CD4-positive, alpha-beta T cell (primary cell): Measurements from ENCODE around the gene AP3S2. TPM values are rescaled to one million over a fixed set of nuclear protein-coding genes. Genes with fewer than 3 reads are reported as not detected.
"Not testable (repeated sequence)": the region's sequence is repeated elsewhere in the genome, so short reads cannot be mapped to it uniquely, and the experiment has no call there.

Experiments used
- ATAC-seq: fragments of 200-7000 bp; cut with Tn5 transposase; one replicate; pipeline ENCODE4 v1.10.0; 2022; ENCODE audit warnings: mild to moderate bottlenecking; ENCODE audit not compliant: poor library complexity
- CTCF ChIA-PET: fragments of 350-600 bp; sonication (Branson Sonifier 250); formaldehyde crosslinking; loops from one replicate; lab custom pipeline; 2021; ENCODE audit warnings: antibody characterized with exemption, inconsistent platforms; lab: Charles Lee
- POLR2A ChIA-PET: fragments of 350-600 bp; sonication (Branson Sonifier 250); formaldehyde crosslinking; loops from one replicate; lab custom pipeline; 2021; ENCODE audit warnings: antibody characterized with exemption, inconsistent platforms; lab: Charles Lee
- DNase-seq, 14 experiments: peaks; one replicate each; pipeline ENCODE4 v3.0.0-alpha.2; 2013 to 2020; ENCODE audit warnings: mixed read lengths in 2 of 14
- H3K27ac ChIP-seq, 2 donors: one replicate each; pipeline versions ENCODE4 v1.5.1 to v1.7.0; 2013; ENCODE audit warnings: low read length in 2 of 2, low read depth in 1 of 2, mild to moderate bottlenecking in 1 of 2
- H3K27me3 ChIP-seq, 2 experiments: 1 replicate in 1 of 2; 2 replicates in 1 of 2; pipeline versions ENCODE4 v1.6.1 to v1.7.0; 2013; ENCODE audit warnings: low read length in 2 of 2, control low read depth in 1 of 2, mild to moderate bottlenecking in 1 of 2, moderate library complexity in 1 of 2; ENCODE audit not compliant: insufficient read depth in 2 of 2, control insufficient read depth in 1 of 2
- H3K36me3 ChIP-seq: one replicate; pipeline ENCODE4 v1.6.1; 2013; ENCODE audit warnings: low read length, control low read depth; ENCODE audit not compliant: insufficient read depth
- H3K4me1 ChIP-seq: one replicate; pipeline ENCODE4 v1.6.1; 2013; ENCODE audit warnings: low read length, control low read depth; ENCODE audit not compliant: insufficient read depth
- H3K4me3 ChIP-seq: one replicate; pipeline ENCODE4 v1.5.1; 2013; ENCODE audit warnings: mild to moderate bottlenecking, low read length, moderate library complexity
- H3K9me3 ChIP-seq, 2 experiments: 1 replicate in 1 of 2; 2 replicates in 1 of 2; pipeline versions ENCODE4 v1.6.1 to v1.7.0; 2013; ENCODE audit warnings: low read length in 2 of 2, mild to moderate bottlenecking in 2 of 2, control low read depth in 1 of 2, moderate library complexity in 1 of 2; ENCODE audit not compliant: control insufficient read depth in 1 of 2, insufficient read depth in 1 of 2
- H3K27ac Mint-ChIP-seq: one replicate; pipeline ENCODE4 v1.8.0; 2020; ENCODE audit warnings: mixed read lengths
- H3K27me3 Mint-ChIP-seq: one replicate; pipeline ENCODE4 v1.8.0; 2021; ENCODE audit warnings: mixed read lengths
- H3K36me3 Mint-ChIP-seq: one replicate; pipeline ENCODE4 v1.8.0; 2021; ENCODE audit warnings: low read depth, mixed read lengths
- H3K4me1 Mint-ChIP-seq: one replicate; pipeline ENCODE4 v1.8.0; 2021; ENCODE audit warnings: low read depth, mixed read lengths
- H3K4me3 Mint-ChIP-seq: one replicate; pipeline ENCODE4 v1.8.0; 2020; ENCODE audit warnings: mild to moderate bottlenecking, mixed read lengths
- H3K9me3 Mint-ChIP-seq: one replicate; pipeline ENCODE4 v1.8.0; 2020; ENCODE audit warnings: mixed read lengths
- intact Hi-C, 2 experiments: fragments of 100-400 bp; cut with DNase I in 1 of 2; cut with micrococcal nuclease in 1 of 2; formaldehyde crosslinking; loops; one replicate each; pipeline versions ENCODE4 v1.15.1 to v1.9.0; 2023 to 2025; cut with DNase I, micrococcal nuclease
- polyA plus RNA-seq, 2 donors: library from polyadenylated mRNA; unstranded; fragments of 120-200 nt; gene quantifications; one replicate each; pipeline ENCODE4 v1.2.1, GENCODE V29; 2013
- total RNA-seq, 174 experiments: library from RNA in 2 of 174; stranded (reverse) in 2 of 174; gene quantifications; one replicate each; pipeline ENCODE4 v1.2.3 and lab custom pipeline; 2021 to 2026
- TF ChIP-seq, protein P1 (sequence below): fragments of 200-600 bp; IDR thresholded peaks from one replicate; pipeline ENCODE4 v1.8.0; 2022; ENCODE audit warnings: antibody characterized with exemption, mild to moderate bottlenecking

Gene AP3S2
- total RNA-seq = 10 to 100 TPM; 18.9 to 20.5 TPM
- polyA plus RNA-seq (2013, experiment 1 of 2) = 20.0 TPM
- 20.6 TPM for polyA plus RNA-seq (2013, experiment 2 of 2)
- 2.5 to 26.6 (median 13.2) reads per million in 172 experiments for total RNA-seq (lab: John Stamatoyannopoulos, UW)

DNA sequence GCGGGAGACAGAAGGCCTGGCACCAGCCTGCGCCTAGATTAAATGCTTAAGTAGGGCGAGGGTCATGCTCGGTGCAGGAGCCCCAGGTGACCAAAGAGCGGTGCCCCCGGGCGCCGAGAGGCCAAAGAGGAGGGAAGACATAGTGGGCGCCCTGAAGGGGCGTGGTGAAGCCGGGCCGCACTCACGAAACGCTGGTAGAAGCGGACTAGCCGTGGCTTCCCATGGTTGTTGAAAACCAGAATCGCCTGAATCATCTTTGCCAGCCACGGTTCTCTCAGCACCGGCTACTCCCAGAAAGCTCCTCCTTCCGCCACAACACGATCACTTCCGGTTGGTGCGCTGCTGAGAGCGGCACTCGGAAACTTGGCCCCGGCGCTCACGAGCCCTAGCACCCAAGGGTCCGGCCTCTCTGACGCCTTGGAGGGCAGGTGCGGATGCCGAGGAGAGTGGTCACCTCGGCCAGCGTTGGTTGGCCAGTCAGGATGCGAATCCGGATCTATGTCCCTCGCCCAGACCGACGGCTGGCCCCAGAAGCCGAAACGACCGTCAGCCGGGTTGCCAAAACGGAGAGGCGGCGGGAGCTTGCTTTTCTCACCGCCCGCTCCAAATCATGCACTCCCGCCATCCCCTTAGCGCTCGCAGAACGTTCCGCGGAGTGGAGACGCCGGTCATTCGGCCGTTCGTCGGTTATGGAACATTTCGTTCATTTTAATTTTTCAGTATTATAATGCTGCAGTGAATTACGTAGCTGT is at the start of gene AP3S2:
TSS of gene AP3S2 (minus strand) at position 299 of the 752 bp plus-strand sequence. CDS start at position 254, 45 bp downstream.
- peaks cover 1% of the 10 kb centered on the region for H3K36me3 ChIP-seq
- intact Hi-C loops = loop anchor here (1.0 to 10.0 kb wide), 6 partner anchors 108 to 1041 kb away; partner anchors contain the start of genes HDDC3 (in 2 of the 2), UNC45A (in 2 of the 2), CIB1 (in 1 of the 2) and GDPGP1 (in 1 of the 2)
- peak within 1 kb of the TSS; percentile 86 for H3K4me3 ChIP-seq
- peak within 1 kb of the TSS; percentile 95 for H3K27ac Mint-ChIP-seq
- H3K4me3 Mint-ChIP-seq = peak within 1 kb of the TSS; percentile 96
- TF ChIP-seq, protein P1, sequence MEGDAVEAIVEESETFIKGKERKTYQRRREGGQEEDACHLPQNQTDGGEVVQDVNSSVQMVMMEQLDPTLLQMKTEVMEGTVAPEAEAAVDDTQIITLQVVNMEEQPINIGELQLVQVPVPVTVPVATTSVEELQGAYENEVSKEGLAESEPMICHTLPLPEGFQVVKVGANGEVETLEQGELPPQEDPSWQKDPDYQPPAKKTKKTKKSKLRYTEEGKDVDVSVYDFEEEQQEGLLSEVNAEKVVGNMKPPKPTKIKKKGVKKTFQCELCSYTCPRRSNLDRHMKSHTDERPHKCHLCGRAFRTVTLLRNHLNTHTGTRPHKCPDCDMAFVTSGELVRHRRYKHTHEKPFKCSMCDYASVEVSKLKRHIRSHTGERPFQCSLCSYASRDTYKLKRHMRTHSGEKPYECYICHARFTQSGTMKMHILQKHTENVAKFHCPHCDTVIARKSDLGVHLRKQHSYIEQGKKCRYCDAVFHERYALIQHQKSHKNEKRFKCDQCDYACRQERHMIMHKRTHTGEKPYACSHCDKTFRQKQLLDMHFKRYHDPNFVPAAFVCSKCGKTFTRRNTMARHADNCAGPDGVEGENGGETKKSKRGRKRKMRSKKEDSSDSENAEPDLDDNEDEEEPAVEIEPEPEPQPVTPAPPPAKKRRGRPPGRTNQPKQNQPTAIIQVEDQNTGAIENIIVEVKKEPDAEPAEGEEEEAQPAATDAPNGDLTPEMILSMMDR = no peak
- peak within 1 kb of the TSS; percentile 60 to 74 for H3K27ac ChIP-seq
- ChIA-PET POLR2A (interaction anchor here (0.6 to 1.6 kb wide), 20 partner anchors 19 to 1961 kb away, joined by 3 to 16 read pairs (median 4); partner anchors contain the start of genes CIB1, FANCI, GDPGP1 and IDH2), CTCF (interaction anchor here (1.3 to 1.4 kb wide), 2 partner anchors 19 to 194 kb away, joined by 3 to 6 read pairs; no protein-coding TSS in a partner anchor)
- H3K27me3 Mint-ChIP-seq = no peaks in the 10 kb centered on the region
- H3K4me1 ChIP-seq = peaks cover 29% of the 10 kb centered on the region
- ATAC-seq (peak; percentile 90), DNase-seq (peak; percentile 81 to 94 (median 85))
- no peaks in the 10 kb centered on the region for H3K9me3 ChIP-seq
- peaks cover 28% of the 10 kb centered on the region for H3K36me3 Mint-ChIP-seq
- H3K27me3 ChIP-seq = no peaks in the 10 kb centered on the region
- H3K9me3 Mint-ChIP-seq = no peaks in the 10 kb centered on the region
- peaks cover 42% of the 10 kb centered on the region for H3K4me1 Mint-ChIP-seq

DNA sequence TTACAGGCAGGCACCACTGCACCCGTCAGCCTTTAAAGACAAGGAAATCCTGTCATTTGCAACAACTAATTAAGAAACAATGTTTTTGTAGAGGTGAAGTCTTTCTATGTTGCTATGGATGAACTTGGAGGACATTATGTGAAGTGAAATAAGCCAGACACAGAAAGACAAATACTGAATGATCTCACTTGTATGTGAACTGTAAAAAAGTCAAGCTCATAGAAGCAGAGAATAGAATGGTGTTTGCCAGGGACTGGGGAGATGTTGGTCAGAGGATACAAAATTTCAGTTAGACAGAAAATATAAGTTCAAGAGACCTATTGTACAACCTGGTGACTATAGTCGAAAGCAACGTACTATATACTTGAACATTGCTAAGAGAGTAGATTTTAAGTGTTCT is 46.1 kb upstream of the AP3S2 start:
- no peak for ATAC-seq
- ChIA-PET POLR2A (no interaction called here), CTCF (interaction anchor here (0.7 kb wide), 1 partner anchor 1017 kb away, joined by 3 read pairs; no protein-coding TSS in a partner anchor)
- intact Hi-C loops = loop anchor here in 1 of 2 experiments (5.0 kb wide), 1 partner anchor 42 kb away; no protein-coding TSS in a partner anchor
- Histone ChIP-seq H3K4me3 (no peak overlapping the region), H3K36me3 (no peaks in the 10 kb centered on the region), H3K27me3 (no peaks in the 10 kb centered on the region), H3K27ac (no peak overlapping the region), H3K4me1 (peaks cover 15% of the 10 kb centered on the region), H3K9me3 (no peaks in the 10 kb centered on the region)
- no peak for DNase-seq
- TF ChIP-seq, protein P1 = no peak
- Mint-ChIP-seq H3K9me3 (no peaks in the 10 kb centered on the region), H3K4me1 (peaks cover 20% of the 10 kb centered on the region), H3K27ac (no peak overlapping the region), H3K36me3 (no peaks in the 10 kb centered on the region), H3K27me3 (no peaks in the 10 kb centered on the region), H3K4me3 (no peak overlapping the region)

DNA sequence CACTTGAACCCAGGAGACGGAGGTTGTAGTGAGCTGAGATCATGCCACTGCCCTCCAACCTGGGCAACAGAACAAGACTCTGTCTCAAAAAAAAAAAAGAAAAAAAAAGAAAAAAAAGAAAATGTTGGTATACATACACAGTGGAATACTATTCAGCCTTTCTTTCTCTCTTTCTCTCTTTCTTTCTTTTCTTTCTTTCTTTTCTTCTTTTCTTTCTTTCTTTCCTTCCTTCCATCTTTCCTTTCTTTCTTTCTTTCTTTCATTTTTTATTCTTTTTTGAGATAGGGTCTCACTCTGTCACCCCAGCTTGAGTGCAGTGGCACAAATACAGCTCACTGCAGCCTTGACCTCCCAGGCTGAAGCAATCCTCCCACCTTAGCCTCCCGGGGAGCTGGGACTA is 45.6 kb upstream of the AP3S2 start:
- H3K27ac ChIP-seq, H3K4me3 Mint-ChIP-seq, H3K9me3 Mint-ChIP-seq, H3K36me3 Mint-ChIP-seq, H3K36me3 ChIP-seq, H3K27me3 Mint-ChIP-seq, DNase-seq, H3K27me3 ChIP-seq, CTCF ChIA-PET, H3K4me3 ChIP-seq, ATAC-seq, H3K9me3 ChIP-seq, intact Hi-C loops, H3K27ac Mint-ChIP-seq: not testable (repeated sequence)
- peaks cover 15% of the 10 kb centered on the region for H3K4me1 ChIP-seq
- H3K4me1 Mint-ChIP-seq = peaks cover 20% of the 10 kb centered on the region
- POLR2A ChIA-PET = interaction anchor here (0.6 kb wide), 1 partner anchor 50 kb away, joined by 3 read pairs; no protein-coding TSS in a partner anchor
